H1 (cell line): ENCODE results near the gene SELENOO. TPM values are rescaled to one million over a fixed set of nuclear protein-coding genes. Genes with fewer than 3 reads are reported as not detected.

Experiments used
- ASH2L ChIP-seq: fragments of 200-600, 300-600 bp; sonication (generic); IDR thresholded peaks from one replicate; pipeline ENCODE4 v1.7.1; 2017; ENCODE audit warnings: low read length
- EZH2 ChIP-seq: fragments of 200-600 bp; sonication (generic); IDR thresholded peaks from 2 replicates; pipeline ENCODE4 v1.7.1; 2012; ENCODE audit warnings: low read depth, mild to moderate bottlenecking, moderate library complexity, low read length, inconsistent platforms; ENCODE audit not compliant: severe bottlenecking
- RBBP5 ChIP-seq: IDR thresholded peaks from 2 replicates; pipeline ENCODE4 v1.7.1; 2012; ENCODE audit warnings: low read depth, mild to moderate bottlenecking, inconsistent platforms, low read length, moderate library complexity, borderline replicate concordance
- polyA plus RNA-seq, 7 experiments: library from polyadenylated mRNA; depleted of rRNA in 3 of 7; stranded (reverse) in 5 of 7; unstranded in 2 of 7; fragments of >200 nt in 5 of 7; fragments of 200-250 nt in 2 of 7; gene quantifications; 1 replicate in 5 of 7; 2 replicates in 1 of 7; 4 replicates in 1 of 7; pipeline versions ENCODE4 v1.2.1 to v1.2.3, GENCODE V29; 2011 to 2013; ENCODE audit warnings: missing spikeins in 2 of 7, mixed read lengths in 2 of 7
- total RNA-seq: library from RNA; stranded (reverse); fragmentation: NEBNext Ultra II Directional; extraction: Animal tissue kit (Norgen Biotek cat#: 25700); gene quantifications from 2 replicates; pipeline ENCODE4 v1.2.1, GENCODE V29; 2021

The SELENOO gene
- total and polyA plus RNA-seq, 2 of the 8 experiments (the other 6 are each of a cell fraction or from before 2014, with no cell fraction given), result 18.6 to 25.1 TPM

DNA sequence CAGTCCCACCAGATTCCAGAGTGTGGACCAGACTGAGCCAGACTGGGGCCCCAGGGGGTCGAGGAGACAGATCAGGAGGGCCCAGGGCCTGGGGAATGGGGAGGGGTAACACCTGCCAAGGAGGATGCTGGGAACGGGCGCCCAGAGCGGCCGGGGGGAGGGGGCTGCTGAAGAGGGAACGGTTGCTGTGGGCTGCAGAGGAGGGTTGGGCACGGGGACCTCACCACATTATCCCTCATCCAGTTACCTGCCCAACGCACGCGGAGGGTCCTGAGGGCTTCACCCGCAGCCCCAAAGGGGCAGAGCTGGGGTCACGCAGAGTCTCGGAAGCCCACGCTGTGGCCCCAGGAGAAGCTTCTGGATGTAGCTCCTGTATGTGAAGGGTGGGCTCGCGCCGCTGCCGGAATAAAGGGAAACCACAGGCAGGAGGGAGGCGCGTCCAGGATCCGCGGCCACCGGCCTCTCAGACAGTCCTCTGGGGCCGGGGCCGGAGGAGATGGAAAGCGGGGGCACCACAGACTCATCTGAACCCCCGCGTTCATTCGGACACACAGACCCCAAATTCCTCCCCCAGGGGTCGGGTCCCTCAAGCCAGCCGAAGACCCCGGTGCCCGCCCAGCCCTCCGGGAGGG, 866 bp upstream of the SELENOO start (continued):
- TF ChIP-seq RBBP5, result no peak
- no peak for TF ChIP-seq EZH2
- peak; percentile 43 for TF ChIP-seq ASH2L
